HG02943 (cell line): ENCODE measurements around the gene C1orf174.

Experiments used
- ATAC-seq: cut with Tn5 transposase; IDR thresholded peaks from one replicate; pipeline ENCODE4 v1.9.1; 2021; ENCODE audit warnings: mild to moderate bottlenecking, low read depth, moderate library complexity; ENCODE audit not compliant: unreplicated experiment

Gene C1orf174

GRCh38 chr1:3900150-3900968 lies at the start of gene C1orf174:
TSS of gene C1orf174 (minus strand) at chr1:3900272. CDS start at chr1:3900186, 86 bp downstream.
- ATAC-seq, result peak; percentile 76

- no peak for ATAC-seq
Observed at GRCh38 chr1:3948344-3948743, 48.3 kb upstream of the C1orf174 start.

- ATAC-seq, result no peak
Observed at GRCh38 chr1:3945916-3946840, 46.1 kb upstream of the C1orf174 start.

GRCh38 chr1:3945222-3945621 lies 45.1 kb upstream of the C1orf174 start:
- no peak for ATAC-seq

- no peak for ATAC-seq
Observed at GRCh38 chr1:3944578-3945125, 44.6 kb upstream of the C1orf174 start.

GRCh38 chr1:3943806-3944577 lies 43.9 kb upstream of the C1orf174 start:
- no peak for ATAC-seq

GRCh38 chr1:3943123-3943431 lies 43.0 kb upstream of the C1orf174 start:
- no peak for ATAC-seq

GRCh38 chr1:3942416-3943122 lies 42.5 kb upstream of the C1orf174 start:
- ATAC-seq, result no peak

- no peak for ATAC-seq
Observed at GRCh38 chr1:3940754-3941345, 40.8 kb upstream of the C1orf174 start.

GRCh38 chr1:3940081-3940753 lies 40.1 kb upstream of the C1orf174 start:
- ATAC-seq, result no peak

- no peak for ATAC-seq
Observed at GRCh38 chr1:3939242-3940080, 39.4 kb upstream of the C1orf174 start.

- no peak for ATAC-seq
Observed at GRCh38 chr1:3932156-3932919, 32.3 kb upstream of the C1orf174 start.

- no peak for ATAC-seq
Observed at GRCh38 chr1:3931007-3931912, 31.2 kb upstream of the C1orf174 start.

GRCh38 chr1:3930301-3931006 lies 30.4 kb upstream of the C1orf174 start:
- ATAC-seq, result no peak

GRCh38 chr1:3929126-3929525 lies 29.1 kb upstream of the C1orf174 start:
- ATAC-seq, result no peak

- no peak for ATAC-seq
Observed at GRCh38 chr1:3928586-3928985, 28.5 kb upstream of the C1orf174 start.
